ENCODE measurements around the gene PGS1. TPM values are rescaled to one million over a fixed set of nuclear protein-coding genes. Genes with fewer than 3 reads are reported as not detected.
A peak's percentile ranks its signal among the peaks of the same experiment; 100 is the strongest.

PGS1 gene
- total and polyA plus RNA-seq, 2 donors (not counting 1 experiment from before 2014, with no cell fraction given), result 22.4 to 34.5 TPM

DNA sequence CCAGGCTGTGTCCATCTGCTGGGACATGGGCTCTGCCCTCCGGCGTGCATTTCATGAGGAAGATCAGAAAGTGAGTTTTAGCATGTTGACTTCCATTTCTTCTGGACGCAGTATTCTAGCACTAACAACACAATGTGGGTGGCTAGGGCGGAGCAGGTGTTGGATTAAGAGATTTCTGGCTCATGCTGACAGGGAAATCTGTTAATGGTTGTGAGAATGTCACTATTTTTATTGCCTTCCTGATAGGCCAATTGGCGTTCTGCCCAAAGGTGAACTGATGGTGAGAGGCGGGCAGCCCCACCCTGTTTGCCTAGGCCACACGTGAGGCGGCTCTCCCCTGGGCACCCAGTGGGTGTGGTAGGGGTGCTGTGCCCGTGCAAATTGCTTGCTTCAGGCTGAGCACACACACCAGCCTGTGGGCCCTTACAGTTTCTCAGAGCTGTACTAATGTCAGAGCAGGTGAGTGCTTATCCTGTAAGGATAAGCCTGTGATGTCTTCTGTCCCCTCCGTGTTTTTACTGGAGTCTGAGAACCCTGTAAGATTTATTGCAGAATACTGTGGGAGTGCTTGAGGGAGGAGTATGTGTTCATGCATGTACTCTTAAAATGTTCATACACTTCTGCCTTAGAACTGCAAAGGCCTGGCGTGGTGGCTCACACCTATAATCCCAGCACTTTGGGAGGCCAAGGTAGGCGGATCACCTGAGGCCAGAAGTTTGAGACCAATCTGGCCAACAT lies 30.9 kb downstream of the PGS1 start:
- H3K27me3 ChIP-seq (ENCODE audit: control insufficient read depth, insufficient read depth, low read length), result no peaks in the 10 kb centered on the region
- TF ChIP-seq, protein P1, sequence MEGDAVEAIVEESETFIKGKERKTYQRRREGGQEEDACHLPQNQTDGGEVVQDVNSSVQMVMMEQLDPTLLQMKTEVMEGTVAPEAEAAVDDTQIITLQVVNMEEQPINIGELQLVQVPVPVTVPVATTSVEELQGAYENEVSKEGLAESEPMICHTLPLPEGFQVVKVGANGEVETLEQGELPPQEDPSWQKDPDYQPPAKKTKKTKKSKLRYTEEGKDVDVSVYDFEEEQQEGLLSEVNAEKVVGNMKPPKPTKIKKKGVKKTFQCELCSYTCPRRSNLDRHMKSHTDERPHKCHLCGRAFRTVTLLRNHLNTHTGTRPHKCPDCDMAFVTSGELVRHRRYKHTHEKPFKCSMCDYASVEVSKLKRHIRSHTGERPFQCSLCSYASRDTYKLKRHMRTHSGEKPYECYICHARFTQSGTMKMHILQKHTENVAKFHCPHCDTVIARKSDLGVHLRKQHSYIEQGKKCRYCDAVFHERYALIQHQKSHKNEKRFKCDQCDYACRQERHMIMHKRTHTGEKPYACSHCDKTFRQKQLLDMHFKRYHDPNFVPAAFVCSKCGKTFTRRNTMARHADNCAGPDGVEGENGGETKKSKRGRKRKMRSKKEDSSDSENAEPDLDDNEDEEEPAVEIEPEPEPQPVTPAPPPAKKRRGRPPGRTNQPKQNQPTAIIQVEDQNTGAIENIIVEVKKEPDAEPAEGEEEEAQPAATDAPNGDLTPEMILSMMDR (conservative IDR thresholded peaks at IDR 0.05 in 1 of 2, IDR thresholded peaks at IDR 0.05 in 1 of 2; ENCODE audit: low read depth in 1 of 2, low read length in 2 of 2), result no peak
- TF ChIP-seq EZH2 (IDR thresholded peaks at IDR 0.05; ENCODE audit: low read length, missing control alignments), result no peak
- peaks cover 13% of the 10 kb centered on the region for H3K36me3 ChIP-seq (ENCODE audit: control insufficient read depth, insufficient read depth, low read length)
- H3K4me3 ChIP-seq (replicated peaks in 1 of 4; ENCODE audit: control extremely low read depth in 1 of 4, insufficient read depth in 1 of 4, low read depth in 3 of 4, low read length in 4 of 4), result no peak overlapping the region
- no peaks in the 10 kb centered on the region for H3K9me3 ChIP-seq (ENCODE audit: control insufficient read depth, insufficient read depth, low read depth, low read length)
- H3K4me2 ChIP-seq (ENCODE audit: extremely low read depth, insufficient read depth, low read length), result no peak overlapping the region
- H3K79me2 ChIP-seq (ENCODE audit: control insufficient read depth, insufficient read depth, low read length), result peaks cover 56% of the 10 kb centered on the region
- no peak overlapping the region for H3K27ac ChIP-seq (ENCODE audit: insufficient read depth, low read length)
- H3K4me1 ChIP-seq (ENCODE audit: control insufficient read depth, extremely low read depth, insufficient read depth, low read length), result peaks cover 3% of the 10 kb centered on the region
- no peak for DNase-seq (ENCODE audit: low read depth in 2 of 2)
- no peaks in the 10 kb centered on the region for H4K20me1 ChIP-seq (ENCODE audit: control insufficient read depth, extremely low read depth, insufficient read depth, low read length)
- H2AFZ ChIP-seq (ENCODE audit: low read length), result no peak overlapping the region
- no peak overlapping the region for H3K9ac ChIP-seq (ENCODE audit: insufficient read depth, low read length)

DNA sequence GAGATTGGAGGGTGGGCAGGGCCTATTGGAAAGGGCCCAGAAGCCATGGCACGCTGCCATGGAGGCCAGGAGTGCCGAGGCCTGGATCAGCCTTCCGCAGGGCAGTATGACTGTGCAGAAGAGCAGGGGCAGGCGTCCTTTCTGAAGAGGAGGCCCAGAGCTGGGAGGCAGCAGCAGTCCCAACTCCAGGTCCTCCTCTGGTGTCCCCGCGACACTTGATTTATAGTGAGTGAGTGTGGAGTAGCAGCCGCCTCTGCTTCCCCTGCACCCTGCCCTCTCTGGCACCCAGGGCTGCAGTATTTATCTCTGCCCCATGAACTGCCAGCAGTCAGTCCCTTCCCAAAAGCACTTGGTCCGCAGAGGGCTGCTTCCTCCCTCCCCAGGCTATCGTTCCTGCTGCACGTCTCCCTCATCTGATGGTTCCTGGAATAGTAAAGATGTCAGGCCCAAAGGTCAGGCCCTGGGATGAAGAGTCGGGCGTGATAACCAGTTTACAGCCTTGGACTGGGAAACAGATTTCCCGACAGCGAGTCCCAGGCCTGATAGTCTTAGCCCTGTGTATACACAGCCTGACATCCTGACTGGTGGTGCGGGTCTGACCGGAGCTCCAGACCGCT lies 32.9 kb downstream of the PGS1 start:
- no peak overlapping the region for H2AFZ ChIP-seq (ENCODE audit: low read length)
- no peaks in the 10 kb centered on the region for H4K20me1 ChIP-seq (ENCODE audit: control insufficient read depth, extremely low read depth, insufficient read depth, low read length)
- H3K4me2 ChIP-seq (ENCODE audit: extremely low read depth, insufficient read depth, low read length), result no peak overlapping the region
- peaks cover 9% of the 10 kb centered on the region for H3K36me3 ChIP-seq (ENCODE audit: control insufficient read depth, insufficient read depth, low read length)
- H3K27me3 ChIP-seq (ENCODE audit: control insufficient read depth, insufficient read depth, low read length), result no peaks in the 10 kb centered on the region
- H3K9ac ChIP-seq (ENCODE audit: insufficient read depth, low read length), result no peak overlapping the region
- H3K79me2 ChIP-seq (ENCODE audit: control insufficient read depth, insufficient read depth, low read length), result peaks cover 55% of the 10 kb centered on the region
- no peak overlapping the region for H3K4me3 ChIP-seq (replicated peaks in 1 of 4; ENCODE audit: control extremely low read depth in 1 of 4, insufficient read depth in 1 of 4, low read depth in 3 of 4, low read length in 4 of 4)
- peaks cover 3% of the 10 kb centered on the region for H3K4me1 ChIP-seq (ENCODE audit: control insufficient read depth, extremely low read depth, insufficient read depth, low read length)
- TF ChIP-seq EZH2 (IDR thresholded peaks at IDR 0.05; ENCODE audit: low read length, missing control alignments), result no peak
- TF ChIP-seq, protein P1 (conservative IDR thresholded peaks at IDR 0.05 in 1 of 2, IDR thresholded peaks at IDR 0.05 in 1 of 2; ENCODE audit: low read depth in 1 of 2, low read length in 2 of 2), result no peak
- H3K9me3 ChIP-seq (ENCODE audit: control insufficient read depth, insufficient read depth, low read depth, low read length), result no peaks in the 10 kb centered on the region
- peak overlapping the region; percentile 23 for H3K27ac ChIP-seq (ENCODE audit: insufficient read depth, low read length)
- no peak for DNase-seq (ENCODE audit: low read depth in 2 of 2)

DNA sequence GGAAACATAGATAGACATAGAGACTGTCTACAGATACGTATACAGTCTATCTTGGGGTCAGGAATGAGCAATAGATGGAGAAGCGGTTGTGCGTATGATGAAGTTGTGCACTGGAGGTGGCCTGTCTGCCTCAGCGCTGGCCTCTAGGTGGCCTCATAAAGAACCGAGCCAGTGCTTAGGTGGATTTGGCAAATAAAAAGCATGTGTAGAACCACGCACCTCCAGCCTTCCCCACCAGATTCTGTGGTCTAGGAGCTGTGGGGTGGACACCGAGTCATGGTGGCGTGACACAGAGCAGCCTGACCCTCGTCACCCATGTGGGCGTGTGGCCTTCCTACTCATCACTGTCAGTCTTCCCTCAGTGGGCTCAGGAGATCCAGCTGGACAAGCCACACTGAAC lies 34.0 kb downstream of the PGS1 start:
- no peak overlapping the region for H3K4me3 ChIP-seq (replicated peaks in 1 of 4; ENCODE audit: control extremely low read depth in 1 of 4, insufficient read depth in 1 of 4, low read depth in 3 of 4, low read length in 4 of 4)
- no peaks in the 10 kb centered on the region for H3K9me3 ChIP-seq (ENCODE audit: control insufficient read depth, insufficient read depth, low read depth, low read length)
- DNase-seq (ENCODE audit: low read depth in 2 of 2), result peak in 1 of 2 donors; percentile 22
- no peak overlapping the region for H3K4me2 ChIP-seq (ENCODE audit: extremely low read depth, insufficient read depth, low read length)
- no peaks in the 10 kb centered on the region for H3K27me3 ChIP-seq (ENCODE audit: control insufficient read depth, insufficient read depth, low read length)
- peak overlapping the region; percentile 19 for H3K27ac ChIP-seq (ENCODE audit: insufficient read depth, low read length)
- peaks cover 9% of the 10 kb centered on the region for H3K36me3 ChIP-seq (ENCODE audit: control insufficient read depth, insufficient read depth, low read length)
- no peaks in the 10 kb centered on the region for H4K20me1 ChIP-seq (ENCODE audit: control insufficient read depth, extremely low read depth, insufficient read depth, low read length)
- peaks cover 3% of the 10 kb centered on the region for H3K4me1 ChIP-seq (ENCODE audit: control insufficient read depth, extremely low read depth, insufficient read depth, low read length)
- TF ChIP-seq, protein P1 (conservative IDR thresholded peaks at IDR 0.05 in 1 of 2, IDR thresholded peaks at IDR 0.05 in 1 of 2; ENCODE audit: low read depth in 1 of 2, low read length in 2 of 2), result peak; percentile 11 to 43
- no peak for TF ChIP-seq EZH2 (IDR thresholded peaks at IDR 0.05; ENCODE audit: low read length, missing control alignments)
- H3K79me2 ChIP-seq (ENCODE audit: control insufficient read depth, insufficient read depth, low read length), result peaks cover 45% of the 10 kb centered on the region
- H2AFZ ChIP-seq (ENCODE audit: low read length), result no peak overlapping the region
- no peak overlapping the region for H3K9ac ChIP-seq (ENCODE audit: insufficient read depth, low read length)
